H1 (cell line): ENCODE measurements around the gene ZBTB4. TPM values are rescaled to one million over a fixed set of nuclear protein-coding genes. Genes with fewer than 3 reads are reported as not detected.

ENCODE experiments used
- CHD7 ChIP-seq: fragments of 300-600 bp; sonication (generic); IDR thresholded peaks from 2 replicates; pipeline ENCODE4 v1.7.1; 2012; ENCODE audit warnings: low read length, moderate library complexity, mild to moderate bottlenecking, inconsistent platforms; ENCODE audit not compliant: insufficient replicate concordance
- CREB1 ChIP-seq: IDR thresholded peaks from 2 replicates; pipeline ENCODE4 v1.6.1; 2012; ENCODE audit warnings: inconsistent platforms
- CTCF ChIP-seq, 3 experiments: IDR thresholded peaks; 1 replicate in 2 of 3; 2 replicates in 1 of 3; pipeline versions ENCODE4 v1.5.1 to v1.6.1; 2011; ENCODE audit warnings: low read length in 3 of 3, mild to moderate bottlenecking in 3 of 3, inconsistent platforms in 2 of 3, low read depth in 1 of 3, moderate library complexity in 1 of 3; ENCODE audit not compliant: insufficient read depth in 1 of 3; ENCODE audit errors: control extremely low read depth in 1 of 3
- GTF2F1 ChIP-seq: IDR thresholded peaks from 2 replicates; pipeline ENCODE4 v1.6.1; 2012; ENCODE audit warnings: low read depth, low read length, improper control_type of control experiment, borderline replicate concordance
- KDM1A ChIP-seq: fragments of 200-600, 300-600 bp; sonication (generic); IDR thresholded peaks from 2 replicates; pipeline ENCODE4 v1.7.1; 2016; ENCODE audit warnings: mild to moderate bottlenecking, low read length, borderline replicate concordance
- NANOG ChIP-seq: IDR thresholded peaks from 2 replicates; pipeline ENCODE4 v1.6.1; 2011; ENCODE audit warnings: low read length, low read depth, mild to moderate bottlenecking, inconsistent platforms; ENCODE audit not compliant: insufficient read depth, poor library complexity, severe bottlenecking
- POLR2AphosphoS5 ChIP-seq: IDR thresholded peaks from 2 replicates; pipeline ENCODE4 v1.6.1; 2011; ENCODE audit warnings: low read depth, low read length
- RBBP5 ChIP-seq: IDR thresholded peaks from 2 replicates; pipeline ENCODE4 v1.7.1; 2012; ENCODE audit warnings: low read depth, mild to moderate bottlenecking, inconsistent platforms, low read length, moderate library complexity, borderline replicate concordance
- TBP ChIP-seq: IDR thresholded peaks from 2 replicates; pipeline ENCODE4 v1.6.1; 2011; ENCODE audit warnings: low read depth, low read length, improper control_type of control experiment
- polyA plus RNA-seq, 7 experiments: library from polyadenylated mRNA; depleted of rRNA in 3 of 7; stranded (reverse) in 5 of 7; unstranded in 2 of 7; fragments of >200 nt in 5 of 7; fragments of 200-250 nt in 2 of 7; gene quantifications; 1 replicate in 5 of 7; 2 replicates in 1 of 7; 4 replicates in 1 of 7; pipeline versions ENCODE4 v1.2.1 to v1.2.3, GENCODE V29; 2011 to 2013; ENCODE audit warnings: missing spikeins in 2 of 7, mixed read lengths in 2 of 7
- total RNA-seq: library from RNA; stranded (reverse); fragmentation: NEBNext Ultra II Directional; extraction: Animal tissue kit (Norgen Biotek cat#: 25700); gene quantifications from 2 replicates; pipeline ENCODE4 v1.2.1, GENCODE V29; 2021

ZBTB4 gene
- total and polyA plus RNA-seq, 2 of the 8 experiments (the other 6 are each of a cell fraction or from before 2014, with no cell fraction given): 5.9 to 10.1 TPM

- TF ChIP-seq CHD7: no peak
- no peak for TF ChIP-seq TBP
- no peak for TF ChIP-seq GTF2F1
- TF ChIP-seq CREB1: no peak
- TF ChIP-seq NANOG: no peak
- no peak for TF ChIP-seq CTCF (IDR thresholded peaks at IDR 0.05; ENCODE audit: control extremely low read depth in 1 of 3, insufficient read depth in 1 of 3, low read depth in 1 of 3, low read length in 3 of 3)
- no peak for TF ChIP-seq KDM1A
- no peak for TF ChIP-seq POLR2AphosphoS5
- TF ChIP-seq RBBP5: no peak
Measured at GRCh38 chr17:7432296-7432695, 47.1 kb downstream of the ZBTB4 start (continued).
